GM13976 (cell line): ENCODE measurements around the gene MSI2.

Source experiments
- DNase-seq: peaks from one replicate; pipeline ENCODE4 v3.0.0; 2012; ENCODE audit warnings: low spot score
- in situ Hi-C: fragments of 300-500 bp; cut with MboI; formaldehyde crosslinking; loops from one replicate; pipeline ENCODE4 v1.12.0; 2022; ENCODE audit warnings: low sequenced_read_pairs, mixed read lengths, inconsistent platforms; ENCODE audit not compliant: unreplicated experiment
- TF ChIP-seq, protein P1 (sequence below): IDR thresholded peaks from 2 replicates; pipeline ENCODE4 v1.5.1; 2012; ENCODE audit warnings: borderline replicate concordance, mild to moderate bottlenecking; ENCODE audit not compliant: insufficient read depth; ENCODE audit errors: extremely low read depth, missing control alignments, control extremely low read depth

Gene MSI2

GRCh38 chr17:57622683-57623433 is 366.5 kb downstream of the MSI2 start:
- in situ Hi-C loops = no loop called here
- TF ChIP-seq, protein P1, sequence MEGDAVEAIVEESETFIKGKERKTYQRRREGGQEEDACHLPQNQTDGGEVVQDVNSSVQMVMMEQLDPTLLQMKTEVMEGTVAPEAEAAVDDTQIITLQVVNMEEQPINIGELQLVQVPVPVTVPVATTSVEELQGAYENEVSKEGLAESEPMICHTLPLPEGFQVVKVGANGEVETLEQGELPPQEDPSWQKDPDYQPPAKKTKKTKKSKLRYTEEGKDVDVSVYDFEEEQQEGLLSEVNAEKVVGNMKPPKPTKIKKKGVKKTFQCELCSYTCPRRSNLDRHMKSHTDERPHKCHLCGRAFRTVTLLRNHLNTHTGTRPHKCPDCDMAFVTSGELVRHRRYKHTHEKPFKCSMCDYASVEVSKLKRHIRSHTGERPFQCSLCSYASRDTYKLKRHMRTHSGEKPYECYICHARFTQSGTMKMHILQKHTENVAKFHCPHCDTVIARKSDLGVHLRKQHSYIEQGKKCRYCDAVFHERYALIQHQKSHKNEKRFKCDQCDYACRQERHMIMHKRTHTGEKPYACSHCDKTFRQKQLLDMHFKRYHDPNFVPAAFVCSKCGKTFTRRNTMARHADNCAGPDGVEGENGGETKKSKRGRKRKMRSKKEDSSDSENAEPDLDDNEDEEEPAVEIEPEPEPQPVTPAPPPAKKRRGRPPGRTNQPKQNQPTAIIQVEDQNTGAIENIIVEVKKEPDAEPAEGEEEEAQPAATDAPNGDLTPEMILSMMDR = no peak
- DNase-seq = peak; percentile 73

DNA sequence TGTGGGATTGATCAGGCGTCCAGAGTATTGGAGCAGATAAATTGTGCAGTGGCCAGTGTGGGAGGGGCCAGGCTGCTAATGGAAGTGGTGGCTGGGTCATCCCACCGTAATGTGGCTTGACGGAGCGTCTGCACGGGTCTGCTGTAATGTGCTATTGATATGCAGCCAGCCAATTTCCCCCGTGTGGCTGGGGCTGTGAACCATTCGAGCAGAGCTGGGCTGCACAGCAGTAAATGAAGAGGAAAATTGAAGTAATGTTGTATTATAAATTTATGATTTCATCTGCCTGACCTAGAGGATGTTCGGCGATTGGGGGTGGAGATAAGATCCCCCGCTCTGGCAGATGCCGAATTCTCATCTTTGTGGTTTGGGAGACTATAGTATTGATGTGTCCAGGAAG is 367.3 kb downstream of the MSI2 start:
- TF ChIP-seq, protein P1 = no peak
- in situ Hi-C loops = no loop called here
- DNase-seq = peak; percentile 45

DNA sequence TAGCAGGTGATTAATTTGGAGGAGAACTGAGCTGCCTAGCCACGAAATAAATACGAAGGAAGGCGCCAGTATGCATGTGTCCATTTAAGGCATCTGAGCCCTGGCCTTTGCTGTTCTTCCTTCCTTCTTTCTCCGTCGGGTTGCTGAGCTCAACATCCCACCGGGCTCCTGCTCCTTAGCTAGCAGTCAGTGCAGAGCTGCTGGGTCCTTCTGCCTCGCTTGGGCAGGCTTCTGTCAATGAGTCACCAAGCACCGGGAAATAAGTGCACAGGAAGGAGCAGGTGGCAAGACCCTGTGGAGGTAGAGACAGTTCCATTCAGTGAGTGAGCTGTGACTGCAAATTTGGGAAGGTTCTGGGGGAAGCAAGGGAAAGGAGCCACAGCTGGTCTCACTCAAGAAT is 368.1 kb downstream of the MSI2 start:
- DNase-seq = no peak
- in situ Hi-C loops = no loop called here
- TF ChIP-seq, protein P1 = no peak

- DNase-seq = no peak
- in situ Hi-C loops = no loop called here
- TF ChIP-seq, protein P1 = no peak
These were observed 369.2 kb downstream of the MSI2 start for GRCh38 chr17:57625511-57625910.

DNA sequence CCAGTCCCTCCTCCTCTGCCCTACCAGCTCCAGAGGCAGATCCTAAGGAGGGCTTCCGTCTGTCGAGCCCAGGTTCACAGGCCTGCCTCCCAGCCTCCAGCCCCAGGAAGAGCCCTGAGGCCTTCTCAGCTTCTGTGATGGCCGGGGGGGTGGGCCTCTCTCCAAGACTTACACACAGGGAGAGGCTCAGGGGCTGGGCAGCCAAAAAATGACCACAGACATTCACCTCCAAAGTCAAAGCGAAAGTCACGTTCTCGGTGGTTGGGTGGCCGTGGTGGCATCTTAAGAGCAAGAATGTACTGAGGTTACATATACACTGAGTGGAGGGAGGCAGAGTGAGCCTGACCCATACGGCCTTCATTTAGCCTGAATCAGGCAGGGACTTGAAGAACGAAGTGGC is 369.6 kb downstream of the MSI2 start:
- TF ChIP-seq, protein P1 = no peak
- DNase-seq = no peak
- in situ Hi-C loops = no loop called here

- DNase-seq = no peak
- in situ Hi-C loops = no loop called here
- TF ChIP-seq, protein P1 = no peak
These were observed 370.3 kb downstream of the MSI2 start for GRCh38 chr17:57626520-57627210.
